HTR-8/SVneo (cell line): ENCODE measurements around the gene BAIAP2.
"Not testable (repeated sequence)": the region's sequence is repeated elsewhere in the genome, so short reads cannot be mapped to it uniquely, and the experiment has no call there.

Source experiments
- DNase-seq: peaks from one replicate; pipeline ENCODE4 v3.0.0; 2011; ENCODE audit warnings: low spot score, mixed read lengths; ENCODE audit not compliant: insufficient read length
- FAIRE-seq: peaks from 2 replicates; lab custom pipeline; 2011; peaks lifted over from hg19 to GRCh38; lab: Jason Lieb, UNC

Gene BAIAP2

GRCh38 chr17:81021531-81022343, 13.2 kb upstream of the BAIAP2 start:
- FAIRE-seq (no peak), DNase-seq (no peak)

GRCh38 chr17:81022344-81022676, 12.6 kb upstream of the BAIAP2 start:
- FAIRE-seq: no peak
- no peak for DNase-seq

- DNase-seq (no peak), FAIRE-seq (no peak)
Observed at GRCh38 chr17:81025065-81025740, 9.7 kb upstream of the BAIAP2 start.

DNA sequence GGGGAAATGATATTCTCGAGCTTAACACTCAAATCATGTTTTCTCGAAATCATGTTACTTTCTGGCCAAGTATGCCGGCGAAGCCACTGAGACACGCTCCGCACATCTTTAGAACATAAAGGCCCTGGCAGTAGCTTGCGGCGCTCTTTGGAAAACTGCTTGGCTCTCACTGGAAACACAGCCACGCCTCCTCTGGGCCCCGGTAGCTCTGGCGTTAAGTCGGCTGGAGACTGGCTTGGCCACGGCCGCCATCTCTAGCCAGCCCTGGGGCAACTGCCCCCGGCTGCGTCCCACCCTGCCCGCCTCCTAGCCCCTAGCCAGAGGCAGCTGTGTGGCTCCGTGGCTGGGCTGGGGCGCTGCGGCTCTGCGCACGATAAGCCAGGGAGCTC, 9.2 kb upstream of the BAIAP2 start:
- DNase-seq (no peak), FAIRE-seq (no peak)

DNA sequence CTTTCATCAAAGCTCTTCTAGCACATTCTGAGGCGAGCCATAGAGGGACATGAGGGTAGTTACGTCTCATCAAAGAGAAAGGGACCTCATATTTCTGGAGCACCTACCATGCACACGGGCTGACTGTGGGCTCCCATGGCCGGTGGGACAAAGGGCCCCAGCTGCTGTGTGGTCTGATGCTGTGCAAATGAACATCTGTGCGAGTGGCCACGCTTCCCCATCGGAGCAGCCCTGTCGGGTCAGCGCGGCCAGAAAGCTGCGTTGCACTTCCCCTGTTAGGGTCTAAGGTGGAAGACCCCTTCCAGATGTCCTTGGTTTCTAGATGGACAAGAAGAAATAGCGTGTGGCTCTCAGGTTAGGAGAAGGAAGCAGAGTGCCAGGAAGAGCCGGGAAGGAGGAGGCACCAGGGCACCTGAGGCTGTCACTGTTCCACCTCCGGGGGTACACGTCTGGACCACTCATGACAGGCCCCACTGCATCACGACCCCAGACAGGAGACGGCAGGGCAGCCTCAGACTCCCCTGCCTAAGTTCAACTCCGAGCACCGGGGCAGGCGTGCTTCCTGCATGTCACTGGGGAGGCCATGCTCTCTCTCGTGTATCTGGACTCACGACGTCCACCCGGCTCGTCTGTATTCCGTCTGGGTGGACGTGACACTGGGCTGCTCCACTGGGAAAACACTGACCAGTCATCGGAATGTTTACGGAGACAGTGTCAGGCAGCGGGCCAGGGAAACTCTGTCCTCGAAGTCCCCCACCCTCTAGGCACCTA, 8.5 kb upstream of the BAIAP2 start:
- DNase-seq: no peak
- no peak for FAIRE-seq

DNA sequence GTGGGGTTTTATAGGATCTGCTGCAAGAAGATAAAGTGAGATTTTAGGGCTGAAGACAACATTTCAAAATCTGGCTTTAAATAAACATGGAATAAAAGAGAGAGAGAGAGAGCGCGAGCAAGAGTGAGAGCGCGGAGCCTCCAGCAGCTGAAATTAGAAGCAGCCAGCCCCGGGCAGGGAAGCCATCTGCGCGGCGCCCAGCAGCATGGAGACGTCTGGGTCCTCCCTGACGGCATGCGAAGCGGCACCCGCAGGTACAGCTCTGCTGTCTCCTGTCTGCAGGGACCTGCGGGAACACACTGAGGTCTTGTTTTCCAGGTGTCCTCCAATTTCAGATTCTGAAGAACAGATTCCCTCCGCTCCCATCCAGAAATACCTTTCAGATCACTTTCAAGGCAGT, 7.9 kb upstream of the BAIAP2 start:
- no peak for FAIRE-seq
- no peak for DNase-seq

GRCh38 chr17:81027591-81028505, 7.1 kb upstream of the BAIAP2 start:
- FAIRE-seq: no peak
- no peak for DNase-seq

- FAIRE-seq: no peak
- no peak for DNase-seq
Observed at GRCh38 chr17:81028506-81028858, 6.5 kb upstream of the BAIAP2 start.

GRCh38 chr17:81029859-81030258, 5.1 kb upstream of the BAIAP2 start:
- DNase-seq: no peak
- FAIRE-seq: no peak

- FAIRE-seq, DNase-seq: not testable (repeated sequence)
Observed at GRCh38 chr17:81030312-81030711, 4.6 kb upstream of the BAIAP2 start.

DNA sequence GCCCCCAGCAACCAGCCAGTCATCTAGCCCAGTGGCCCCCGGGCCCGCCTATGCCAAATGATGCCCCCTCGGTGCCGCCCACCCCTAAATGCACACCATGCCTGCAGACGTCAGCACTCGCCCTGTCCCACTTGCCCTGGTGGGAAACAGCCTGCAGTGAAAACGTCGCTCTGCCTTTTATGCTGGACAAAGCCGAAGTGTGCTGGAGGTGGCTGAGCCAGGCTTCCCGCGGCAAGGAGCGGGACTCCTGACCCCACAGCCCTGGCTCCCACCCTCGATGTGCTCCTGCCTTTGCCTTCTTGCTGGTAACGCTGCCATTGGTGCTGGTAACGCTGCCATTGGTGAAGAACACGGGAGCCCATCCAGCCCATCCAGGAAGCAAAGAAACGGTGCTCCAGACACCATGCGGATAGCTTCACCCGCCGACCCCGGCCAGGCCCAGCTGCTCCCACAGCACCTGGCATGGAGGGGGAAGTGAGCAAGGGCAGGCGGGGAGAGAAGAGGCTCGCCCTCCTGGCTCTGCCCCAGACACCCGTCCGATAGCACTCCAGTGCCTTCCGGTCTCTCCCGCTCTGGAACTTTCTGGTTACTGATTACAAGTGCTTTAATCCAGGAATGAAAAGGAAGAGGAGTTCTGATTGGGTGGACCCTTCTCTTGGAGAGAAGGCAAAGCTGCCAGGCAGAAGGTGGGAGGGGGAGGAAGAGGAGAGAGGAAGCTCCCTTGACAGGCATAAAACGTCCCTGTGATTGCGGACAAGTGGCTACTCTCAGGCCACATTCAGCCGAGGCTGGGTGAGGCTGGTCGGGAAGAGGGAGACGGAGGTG, 4.0 kb upstream of the BAIAP2 start:
- no peak for DNase-seq
- no peak for FAIRE-seq

- DNase-seq (no peak), FAIRE-seq (no peak)
Observed at GRCh38 chr17:81031566-81032550, 3.1 kb upstream of the BAIAP2 start.

GRCh38 chr17:81032641-81033480, 2.1 kb upstream of the BAIAP2 start:
- FAIRE-seq (no peak), DNase-seq (no peak)

DNA sequence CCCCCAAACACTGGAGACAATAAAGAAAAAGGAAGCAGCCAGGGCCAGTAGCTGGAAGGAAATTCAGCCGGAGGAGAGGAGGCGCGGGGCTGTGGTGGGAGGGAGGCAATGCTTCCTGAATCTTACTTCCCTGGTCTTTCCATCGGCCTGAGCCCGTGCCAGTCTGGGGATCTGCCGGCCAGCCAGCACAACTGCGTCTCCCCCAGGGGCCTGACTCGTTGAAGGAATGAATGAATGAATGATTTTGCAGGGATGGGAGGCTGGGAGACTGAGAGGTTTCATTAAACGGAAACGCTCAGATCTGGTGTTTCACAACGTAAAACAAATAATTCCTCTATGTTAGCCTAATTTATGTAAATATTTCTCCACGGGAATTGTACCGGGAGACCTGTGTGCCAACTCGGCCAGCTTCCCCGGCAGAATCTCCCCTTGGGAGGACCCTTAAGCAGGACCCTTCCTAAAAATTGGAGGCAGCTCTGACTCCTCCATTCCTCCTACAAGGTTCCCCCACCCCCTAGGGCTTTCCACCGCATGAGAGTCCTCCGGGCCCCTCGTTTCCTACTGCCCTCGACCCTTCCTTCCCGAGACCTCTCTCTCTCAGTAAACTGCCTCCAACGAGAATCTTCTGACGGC, 1.3 kb upstream of the BAIAP2 start:
- DNase-seq (no peak), FAIRE-seq (no peak)

GRCh38 chr17:81034168-81034777, 678 bp upstream of the BAIAP2 start:
- no peak for DNase-seq
- FAIRE-seq: no peak

- no peak for DNase-seq
- FAIRE-seq: no peak
Observed at GRCh38 chr17:81035521-81036196, 708 bp downstream of the BAIAP2 start.
